Chondrocyte (in vitro differentiated cells): ENCODE data around the gene PERP. TPM values are rescaled to one million over a fixed set of nuclear protein-coding genes. Genes with fewer than 3 reads are reported as not detected.

Experiments
- DNase-seq: peaks from one replicate; pipeline ENCODE4 v3.0.0; 2021; ENCODE audit warnings: mixed read lengths, low spot score
- H3K27ac Mint-ChIP-seq: one replicate; pipeline ENCODE4 v1.8.0; 2021; ENCODE audit warnings: mild to moderate bottlenecking, moderate library complexity, mixed read lengths; ENCODE audit not compliant: unreplicated experiment
- H3K27me3 Mint-ChIP-seq: 2 replicates; pipeline ENCODE4 v1.8.0; 2021; ENCODE audit warnings: low read depth, mixed read lengths
- H3K36me3 Mint-ChIP-seq: 2 replicates; pipeline ENCODE4 v1.8.0; 2021; ENCODE audit warnings: low read depth, mixed read lengths
- H3K4me1 Mint-ChIP-seq: 2 replicates; pipeline ENCODE4 v1.8.0; 2021; ENCODE audit warnings: low read depth, mild to moderate bottlenecking, mixed read lengths
- H3K4me3 Mint-ChIP-seq: one replicate; pipeline ENCODE4 v1.8.0; 2021; ENCODE audit warnings: mild to moderate bottlenecking, moderate library complexity, mixed read lengths; ENCODE audit not compliant: unreplicated experiment
- H3K9me3 Mint-ChIP-seq: 2 replicates; pipeline ENCODE4 v1.8.0; 2021; ENCODE audit warnings: low read depth, mixed read lengths
- CTCF ChIP-seq: fragments of 200-600 bp; sonication (generic); IDR thresholded peaks from 2 replicates; pipeline ENCODE4 v1.5.0; 2021; ENCODE audit warnings: antibody characterized with exemption, mild to moderate bottlenecking, moderate library complexity
- total RNA-seq: library from RNA; stranded (reverse); gene quantifications from 3 replicates; pipeline ENCODE4 v1.2.1, GENCODE V29; 2021

Gene PERP
- total RNA-seq, 1 donor from 2014 or later: 53.6 TPM

DNA sequence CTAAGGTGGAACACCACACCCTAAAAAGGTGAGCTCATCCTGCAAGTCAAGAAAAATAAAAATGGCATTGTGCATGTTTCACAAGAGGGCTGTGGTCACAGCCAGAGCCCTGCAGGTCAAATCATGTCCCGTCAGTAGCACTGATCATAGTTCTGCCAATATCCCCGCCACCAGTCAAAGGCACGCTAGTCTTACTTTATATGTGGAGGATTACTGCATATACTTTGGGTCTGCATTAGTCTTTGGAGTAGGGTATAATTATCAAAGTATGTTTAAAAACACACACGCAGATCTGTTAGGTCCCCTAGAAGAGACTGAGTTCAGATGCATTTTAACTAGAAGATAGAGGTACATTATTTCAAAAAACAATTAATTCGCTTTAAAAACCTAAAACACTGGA is 1.8 kb downstream of the PERP start:
- no peak for TF ChIP-seq CTCF
- peak overlapping the region; percentile 18 for H3K27ac Mint-ChIP-seq
- no peaks in the 10 kb centered on the region for H3K27me3 Mint-ChIP-seq
- DNase-seq: no peak
- no peaks in the 10 kb centered on the region for H3K36me3 Mint-ChIP-seq
- H3K4me3 Mint-ChIP-seq: peak overlapping the region; percentile 93
- H3K9me3 Mint-ChIP-seq: no peaks in the 10 kb centered on the region
- H3K4me1 Mint-ChIP-seq: peaks cover 52% of the 10 kb centered on the region

DNA sequence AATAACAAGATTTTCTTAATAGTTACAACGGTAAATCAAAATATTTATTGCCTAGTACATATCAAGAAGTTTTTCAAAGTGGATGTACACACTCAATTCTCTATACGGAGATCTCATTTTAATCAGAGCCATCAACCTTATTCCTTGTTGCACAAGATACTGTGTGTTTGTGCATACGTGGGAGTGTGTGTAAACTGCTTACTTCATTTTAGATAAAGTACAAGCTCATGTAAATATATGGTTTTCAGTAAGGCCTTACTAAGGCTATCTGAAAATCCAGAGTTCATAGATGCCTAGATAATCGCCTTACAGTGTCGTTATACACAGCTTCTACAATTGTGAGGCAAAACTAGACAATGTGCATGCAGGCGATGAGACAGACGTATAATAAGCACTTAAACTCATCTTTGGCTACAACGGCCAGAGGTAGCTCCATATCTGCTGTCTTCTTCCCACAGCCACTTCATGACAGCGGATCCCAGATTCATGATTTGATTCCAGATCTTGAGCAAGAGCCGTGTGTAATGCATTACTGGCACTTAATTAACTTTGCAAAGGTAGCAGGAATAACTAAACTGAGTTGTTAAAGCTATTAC is 2.5 kb downstream of the PERP start:
- no peaks in the 10 kb centered on the region for H3K9me3 Mint-ChIP-seq
- TF ChIP-seq CTCF: no peak
- H3K36me3 Mint-ChIP-seq: no peaks in the 10 kb centered on the region
- no peak overlapping the region for H3K4me3 Mint-ChIP-seq
- DNase-seq: no peak
- no peaks in the 10 kb centered on the region for H3K27me3 Mint-ChIP-seq
- H3K4me1 Mint-ChIP-seq: peaks cover 59% of the 10 kb centered on the region
- H3K27ac Mint-ChIP-seq: no peak overlapping the region

GRCh38 chr6:138103871-138104270 is 3.3 kb downstream of the PERP start:
- no peak for DNase-seq
- no peaks in the 10 kb centered on the region for H3K27me3 Mint-ChIP-seq
- H3K9me3 Mint-ChIP-seq: no peaks in the 10 kb centered on the region
- H3K4me3 Mint-ChIP-seq: no peak overlapping the region
- no peak for TF ChIP-seq CTCF
- peaks cover 59% of the 10 kb centered on the region for H3K4me1 Mint-ChIP-seq
- H3K36me3 Mint-ChIP-seq: no peaks in the 10 kb centered on the region
- no peak overlapping the region for H3K27ac Mint-ChIP-seq

GRCh38 chr6:138101946-138102731 is 5.1 kb downstream of the PERP start:
- TF ChIP-seq CTCF: no peak
- no peak for DNase-seq
- Mint-ChIP-seq H3K27me3 (no peaks in the 10 kb centered on the region), H3K27ac (peak overlapping the region; percentile 89), H3K4me3 (peak overlapping the region; percentile 20), H3K36me3 (peaks cover 2% of the 10 kb centered on the region), H3K9me3 (peaks cover 2% of the 10 kb centered on the region), H3K4me1 (peaks cover 58% of the 10 kb centered on the region)

DNA sequence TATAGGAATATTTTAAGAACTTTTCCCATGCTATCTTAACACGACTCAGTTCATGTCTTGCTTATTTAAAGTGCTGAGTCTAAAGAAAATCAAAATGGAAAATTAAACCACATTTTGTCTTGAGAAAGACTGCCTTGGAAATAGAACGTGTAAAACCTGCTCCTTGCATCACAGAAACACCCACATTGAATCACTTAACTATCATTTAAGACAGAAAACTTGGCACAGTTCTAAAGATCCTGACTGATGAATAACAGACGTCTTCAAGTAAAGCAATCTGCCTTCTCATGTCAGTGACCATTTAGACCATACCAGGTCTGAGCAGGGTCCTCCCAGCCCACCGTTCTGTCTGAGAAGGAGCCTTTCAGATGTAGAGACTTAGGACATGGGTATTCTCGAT is 7.4 kb downstream of the PERP start:
- Mint-ChIP-seq H3K27me3 (no peaks in the 10 kb centered on the region), H3K4me3 (no peak overlapping the region), H3K36me3 (peaks cover 12% of the 10 kb centered on the region), H3K4me1 (peaks cover 42% of the 10 kb centered on the region), H3K9me3 (peaks cover 2% of the 10 kb centered on the region), H3K27ac (peak overlapping the region; percentile 28)
- TF ChIP-seq CTCF: no peak
- no peak for DNase-seq
